ENCODE data around the gene TMEM151A. TPM values are rescaled to one million over a fixed set of nuclear protein-coding genes. Genes with fewer than 3 reads are reported as not detected.

The TMEM151A gene
- total RNA-seq, 1 experiment from 2014 or later: not detected

DNA sequence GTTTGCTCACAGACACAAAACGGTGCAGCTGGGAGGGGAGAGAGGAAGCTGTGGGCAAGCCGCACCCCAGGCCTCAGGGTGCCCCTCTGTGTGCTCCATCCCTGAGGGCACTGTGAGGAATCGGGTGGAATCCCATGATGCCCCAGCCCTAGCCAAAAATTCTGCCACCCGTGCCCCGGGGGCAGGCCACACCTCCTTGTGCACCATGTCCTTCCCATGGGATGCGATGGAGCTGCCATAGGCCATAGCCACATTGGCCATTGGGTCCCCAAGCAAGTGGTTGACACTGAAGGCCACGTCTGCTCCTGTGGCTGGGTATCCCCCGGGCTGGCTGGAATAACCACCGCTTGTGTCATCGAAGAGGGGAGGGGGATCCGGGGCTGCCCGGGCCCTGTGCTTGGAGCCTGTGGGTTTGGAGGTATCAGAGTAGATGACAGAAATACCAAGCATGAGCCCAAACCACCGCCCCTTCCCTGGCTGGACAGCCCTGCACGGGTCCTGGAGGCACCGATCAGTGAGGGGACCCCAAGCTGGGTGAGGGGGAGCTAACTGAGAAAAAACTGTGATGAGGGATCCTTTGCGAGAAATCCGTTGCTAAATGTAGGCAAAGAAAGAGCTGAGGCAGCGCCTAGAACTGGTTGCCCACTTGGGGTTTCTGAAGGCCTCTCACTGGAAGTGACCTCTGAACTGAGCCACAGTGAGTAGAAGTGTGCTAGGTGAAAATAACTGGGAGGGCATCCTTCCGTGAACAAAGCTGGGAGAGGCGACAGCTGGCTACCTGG, 3.6 kb upstream of the TMEM151A start:
- CTCF ChIA-PET: interaction anchor here (1.1 kb wide), 1 partner anchor 48 kb away, joined by 5 read pairs; the partner anchor contains the start of gene RIN1
- H3K4me3 ChIP-seq (ENCODE audit: low read length): peak overlapping the region; percentile 90
- TF ChIP-seq EZH2 (IDR thresholded peaks at IDR 0.05; ENCODE audit: low read length, unreplicated experiment) (no peak), EZH2phosphoT487 (IDR thresholded peaks at IDR 0.05; ENCODE audit: borderline replicate concordance, low read length) (no peak)
- TF ChIP-seq, protein P1, sequence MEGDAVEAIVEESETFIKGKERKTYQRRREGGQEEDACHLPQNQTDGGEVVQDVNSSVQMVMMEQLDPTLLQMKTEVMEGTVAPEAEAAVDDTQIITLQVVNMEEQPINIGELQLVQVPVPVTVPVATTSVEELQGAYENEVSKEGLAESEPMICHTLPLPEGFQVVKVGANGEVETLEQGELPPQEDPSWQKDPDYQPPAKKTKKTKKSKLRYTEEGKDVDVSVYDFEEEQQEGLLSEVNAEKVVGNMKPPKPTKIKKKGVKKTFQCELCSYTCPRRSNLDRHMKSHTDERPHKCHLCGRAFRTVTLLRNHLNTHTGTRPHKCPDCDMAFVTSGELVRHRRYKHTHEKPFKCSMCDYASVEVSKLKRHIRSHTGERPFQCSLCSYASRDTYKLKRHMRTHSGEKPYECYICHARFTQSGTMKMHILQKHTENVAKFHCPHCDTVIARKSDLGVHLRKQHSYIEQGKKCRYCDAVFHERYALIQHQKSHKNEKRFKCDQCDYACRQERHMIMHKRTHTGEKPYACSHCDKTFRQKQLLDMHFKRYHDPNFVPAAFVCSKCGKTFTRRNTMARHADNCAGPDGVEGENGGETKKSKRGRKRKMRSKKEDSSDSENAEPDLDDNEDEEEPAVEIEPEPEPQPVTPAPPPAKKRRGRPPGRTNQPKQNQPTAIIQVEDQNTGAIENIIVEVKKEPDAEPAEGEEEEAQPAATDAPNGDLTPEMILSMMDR (conservative IDR thresholded peaks at IDR 0.05; ENCODE audit: low read depth, low read length): no peak
- peak overlapping the region; percentile 97 for H3K4me2 ChIP-seq (ENCODE audit: low read length)
- peaks cover 18% of the 10 kb centered on the region for H3K4me1 ChIP-seq (ENCODE audit: insufficient read depth, low read length)
- H3K79me2 ChIP-seq (ENCODE audit: low read length): peaks cover 23% of the 10 kb centered on the region
- no peaks in the 10 kb centered on the region for H3K9me3 ChIP-seq (ENCODE audit: low read length)
- H3K9ac ChIP-seq (ENCODE audit: low read length): peak overlapping the region; percentile 94
- no peaks in the 10 kb centered on the region for H4K20me1 ChIP-seq (ENCODE audit: low read length)
- DNase-seq (peak; percentile 25), ATAC-seq (no peak)
- H3K36me3 ChIP-seq (ENCODE audit: low read depth, low read length): no peaks in the 10 kb centered on the region
- H3K27me3 ChIP-seq (ENCODE audit: low read length): peaks cover 12% of the 10 kb centered on the region
- no peaks in the 10 kb centered on the region for H3K9me2 ChIP-seq (replicated peaks; ENCODE audit: low read length)
- intact Hi-C loops (cut with micrococcal nuclease): no loop called here
- POLR2A ChIA-PET (ENCODE audit: unreplicated experiment): interaction anchor here (0.6 to 1.6 kb wide), 3 partner anchors 9 to 48 kb away, joined by 8 to 13 read pairs (median 11); partner anchors contain the start of gene RIN1
- peak overlapping the region; percentile 78 for H2AFZ ChIP-seq (ENCODE audit: low read length)
- peak overlapping the region; percentile 70 for H3K27ac ChIP-seq (ENCODE audit: low read length)
- H3F3A ChIP-seq (ENCODE audit: low read length, unreplicated experiment): no peaks in the 10 kb centered on the region
- TSS peak; percentile 55 for BruUV-seq (replicated peaks)

DNA sequence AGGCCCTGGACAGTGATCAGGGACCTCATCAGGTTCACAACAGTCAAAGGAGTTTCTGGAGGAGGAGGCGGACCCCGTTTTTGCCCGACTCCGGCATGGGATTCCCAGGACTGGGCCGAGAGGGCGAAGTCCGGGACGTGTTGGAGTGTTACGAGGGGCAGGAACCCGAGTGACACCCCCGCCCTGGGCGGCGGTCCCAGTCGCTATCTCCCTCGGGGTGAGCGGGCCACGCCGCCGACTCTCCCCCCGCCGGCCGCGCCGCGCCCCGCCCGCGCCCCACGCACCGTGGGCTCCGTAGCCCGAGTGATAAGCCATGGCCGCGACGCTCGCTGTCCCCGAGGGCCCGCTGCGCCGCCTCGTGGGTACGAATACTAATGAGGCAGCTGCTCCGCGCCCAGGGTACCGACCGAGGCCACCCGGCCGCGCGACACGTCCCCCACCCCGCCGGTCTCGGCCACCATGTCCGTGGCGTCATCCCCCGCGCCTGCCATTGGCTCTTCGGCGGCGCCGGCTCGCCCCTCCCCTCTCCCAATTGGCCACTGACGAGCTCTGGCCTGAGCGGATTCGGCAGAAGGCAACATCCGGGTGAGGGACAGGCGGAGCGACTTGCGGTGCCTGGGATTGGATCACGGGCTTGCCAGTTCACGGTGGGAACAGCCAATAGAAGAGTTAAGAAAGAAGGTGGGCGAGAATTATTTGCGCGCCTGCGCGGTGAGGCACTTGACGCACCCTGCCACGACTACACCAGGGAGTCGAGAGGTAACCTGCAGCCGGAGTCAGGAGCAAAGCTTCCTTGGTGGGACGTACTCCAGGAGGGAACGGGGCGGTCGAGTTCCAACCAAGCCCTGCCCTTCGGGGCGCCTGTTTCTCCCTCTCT, 2.8 kb upstream of the TMEM151A start, which contains the start of gene YIF1A:
YIF1A (minus strand) TSS at position 473 of the 877 bp plus-strand sequence; CDS start at position 315, 158 bp downstream.
- Histone ChIP-seq H3K4me2 (ENCODE audit: low read length) (peak within 1 kb of the TSS; percentile 97), H3K4me1 (ENCODE audit: insufficient read depth, low read length) (peaks cover 18% of the 10 kb centered on the region), H4K20me1 (ENCODE audit: low read length) (no peaks in the 10 kb centered on the region), H3K36me3 (ENCODE audit: low read depth, low read length) (no peaks in the 10 kb centered on the region), H3K9me3 (ENCODE audit: low read length) (no peaks in the 10 kb centered on the region), H3K4me3 (ENCODE audit: low read length) (peak within 1 kb of the TSS; percentile 90), H2AFZ (ENCODE audit: low read length) (peak within 1 kb of the TSS; percentile 78), H3K79me2 (ENCODE audit: low read length) (peaks cover 23% of the 10 kb centered on the region), H3K27ac (ENCODE audit: low read length) (peak within 1 kb of the TSS; percentile 70), H3F3A (ENCODE audit: low read length, unreplicated experiment) (no peaks in the 10 kb centered on the region), H3K9me2 (replicated peaks; ENCODE audit: low read length) (no peaks in the 10 kb centered on the region), H3K9ac (ENCODE audit: low read length) (peak within 1 kb of the TSS; percentile 94), H3K27me3 (ENCODE audit: low read length) (peaks cover 12% of the 10 kb centered on the region)
- DNase-seq: peak; percentile 100
- POLR2A ChIA-PET (ENCODE audit: unreplicated experiment): interaction anchor here (0.5 to 1.6 kb wide), 10 partner anchors 7 to 223 kb away, joined by 3 to 11 read pairs (median 4); partner anchors contain the start of genes DPP3 and RIN1
- CTCF ChIA-PET: interaction anchor here (0.6 to 1.4 kb wide), 4 partner anchors 24 to 1344 kb away, joined by 3 to 6 read pairs (median 4); partner anchors contain the start of gene RIN1
- intact Hi-C loops (cut with micrococcal nuclease): no loop called here
- TF ChIP-seq, protein P1 (conservative IDR thresholded peaks at IDR 0.05; ENCODE audit: low read depth, low read length): no peak
- no peak for TF ChIP-seq EZH2phosphoT487 (IDR thresholded peaks at IDR 0.05; ENCODE audit: borderline replicate concordance, low read length)
- TF ChIP-seq EZH2 (IDR thresholded peaks at IDR 0.05; ENCODE audit: low read length, unreplicated experiment): no peak
- BruUV-seq (replicated peaks): no TSS peak
- ATAC-seq: peak; percentile 97

Measured in PC-3 (cell line).